Measurements from ENCODE around the gene CASQ2. TPM values are rescaled to one million over a fixed set of nuclear protein-coding genes. Genes with fewer than 3 reads are reported as not detected.

Gene CASQ2
- total and polyA plus RNA-seq, 9 of the 15 experiments (the other 6 are each of a cell fraction or from before 2014, with no cell fraction given), result not detected

DNA sequence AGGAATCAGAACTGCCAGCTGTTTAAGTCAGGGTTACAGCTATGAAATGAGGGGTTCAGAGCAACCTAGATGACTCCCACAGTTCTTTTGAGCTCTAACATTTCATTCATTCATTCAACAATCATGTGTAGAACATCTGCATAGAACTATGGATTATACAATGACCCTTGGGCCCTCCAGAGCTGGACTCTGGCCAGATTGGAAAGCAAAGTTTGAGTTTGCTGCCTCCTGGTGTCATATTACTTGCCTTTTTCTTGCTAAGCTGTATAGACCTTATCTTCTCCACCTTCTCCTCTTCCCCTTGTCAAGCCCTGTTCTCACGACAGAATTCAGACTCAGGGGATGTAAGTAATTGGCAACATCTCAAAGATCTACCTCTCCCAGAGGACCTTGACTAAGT, 4.0 kb downstream of the CASQ2 start (continued):
- TF ChIP-seq NFIX (CRISPR knock-in tag; IDR thresholded peaks at IDR 0.05; ENCODE audit: low read depth), result peak; percentile 32; the same call in 1 of the 2 replicates

DNA sequence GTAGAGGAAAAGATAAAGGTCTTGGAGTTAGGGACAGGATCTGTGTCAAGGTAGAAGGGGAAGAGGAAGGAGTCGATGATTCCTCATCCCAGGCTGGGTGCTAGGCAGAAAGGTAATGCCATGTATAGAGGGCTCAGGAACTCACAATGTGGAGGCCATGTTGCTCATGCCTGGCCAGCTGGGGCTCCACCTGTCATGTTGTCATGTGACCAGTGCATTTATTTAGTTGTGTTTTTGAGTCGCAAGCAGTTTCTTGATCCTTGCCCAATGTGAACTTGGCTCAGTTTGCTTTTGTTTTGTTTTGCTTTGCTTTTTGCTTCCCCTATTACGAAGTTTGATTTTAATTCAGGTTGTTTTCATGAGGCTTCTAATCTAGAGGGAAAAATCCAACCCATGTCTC, 5.7 kb downstream of the CASQ2 start:
- WGBS (ENCODE audit: insufficient coverage, low coverage, missing lambda C conversion rate), result 1% methylated on average over 3 of the region's 3 CpGs
- Histone ChIP-seq H3K4me3 (no peak overlapping the region), H3K9me1 (ENCODE audit: control insufficient read depth, insufficient read depth, low read length) (no peaks in the 10 kb centered on the region), H3K27ac (ENCODE audit: extremely low read depth, low read depth, low read length) (no peak overlapping the region), H3K27me3 (ENCODE audit: control insufficient read depth in 2 of 2, insufficient read depth in 2 of 2, low read length in 2 of 2) (peaks cover 0 to 6% of the 10 kb centered on the region in 2 experiments; a peak in 2 of 5 replicates), H3K4me2 (ENCODE audit: insufficient read depth, low read length) (no peak overlapping the region), H3K4me1 (replicated peaks in 1 of 2; ENCODE audit: control insufficient read depth in 2 of 2, insufficient read depth in 2 of 2, low read length in 2 of 2) (no peaks in the 10 kb centered on the region), H4K20me1 (replicated peaks; ENCODE audit: control insufficient read depth, insufficient read depth, low read length) (no peaks in the 10 kb centered on the region), H3K36me3 (ENCODE audit: control insufficient read depth, insufficient read depth, low read length) (no peaks in the 10 kb centered on the region), H3K9ac (ENCODE audit: insufficient read depth in 1 of 2, low read depth in 2 of 2, low read length in 2 of 2) (no peak overlapping the region), H2AFZ (ENCODE audit: low read depth, low read length) (no peak overlapping the region), H3K9me3 (replicated peaks; ENCODE audit: control insufficient read depth, insufficient read depth, low read depth, low read length) (no peaks in the 10 kb centered on the region), H3K79me2 (ENCODE audit: control insufficient read depth, insufficient read depth, low read length) (no peaks in the 10 kb centered on the region)
- intact Hi-C loops (cut with micrococcal nuclease) (no loop called here), in situ Hi-C loops (cut with MboI) (loop anchor here (25.0 kb wide), 1 partner anchor 625 kb away; no protein-coding TSS in a partner anchor)
- CTCF ChIA-PET (ENCODE audit: low intra/inter-chr PET ratio), result no interaction called here
- BruUV-seq (replicated peaks), result no TSS peak
- no peak for FAIRE-seq
- ATAC-seq, result no peak
- no peak for TF ChIP-seq ZNF143 (CRISPR knock-in tag; IDR thresholded peaks at IDR 0.05)
- TF ChIP-seq, protein P1, sequence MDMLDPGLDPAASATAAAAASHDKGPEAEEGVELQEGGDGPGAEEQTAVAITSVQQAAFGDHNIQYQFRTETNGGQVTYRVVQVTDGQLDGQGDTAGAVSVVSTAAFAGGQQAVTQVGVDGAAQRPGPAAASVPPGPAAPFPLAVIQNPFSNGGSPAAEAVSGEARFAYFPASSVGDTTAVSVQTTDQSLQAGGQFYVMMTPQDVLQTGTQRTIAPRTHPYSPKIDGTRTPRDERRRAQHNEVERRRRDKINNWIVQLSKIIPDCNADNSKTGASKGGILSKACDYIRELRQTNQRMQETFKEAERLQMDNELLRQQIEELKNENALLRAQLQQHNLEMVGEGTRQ (CRISPR knock-in tag; IDR thresholded peaks at IDR 0.05), result 0 out of 2 replicates have a peak, but pooled peaks have one; percentile 3
- no peak for TF ChIP-seq SIRT6 (IDR thresholded peaks at IDR 0.05; ENCODE audit: low read depth, low read length)
- TF ChIP-seq, protein P2, sequence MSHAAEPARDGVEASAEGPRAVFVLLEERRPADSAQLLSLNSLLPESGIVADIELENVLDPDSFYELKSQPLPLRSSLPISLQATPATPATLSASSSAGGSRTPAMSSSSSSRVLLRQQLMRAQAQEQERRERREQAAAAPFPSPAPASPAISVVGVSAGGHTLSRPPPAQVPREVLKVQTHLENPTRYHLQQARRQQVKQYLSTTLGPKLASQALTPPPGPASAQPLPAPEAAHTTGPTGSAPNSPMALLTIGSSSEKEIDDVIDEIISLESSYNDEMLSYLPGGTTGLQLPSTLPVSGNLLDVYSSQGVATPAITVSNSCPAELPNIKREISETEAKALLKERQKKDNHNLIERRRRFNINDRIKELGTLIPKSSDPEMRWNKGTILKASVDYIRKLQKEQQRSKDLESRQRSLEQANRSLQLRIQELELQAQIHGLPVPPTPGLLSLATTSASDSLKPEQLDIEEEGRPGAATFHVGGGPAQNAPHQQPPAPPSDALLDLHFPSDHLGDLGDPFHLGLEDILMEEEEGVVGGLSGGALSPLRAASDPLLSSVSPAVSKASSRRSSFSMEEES (CRISPR knock-in tag; IDR thresholded peaks at IDR 0.05), result peak; percentile 53; the same call in 1 of the 2 replicates
- no peak for DNase-seq (ENCODE audit: extremely low read depth in 1 of 4, low spot score in 3 of 4)
- POLR2A ChIA-PET, result no interaction called here

Data from K562 (cell line).